ENCODE data around the gene PARVG. TPM values are rescaled to one million over a fixed set of nuclear protein-coding genes. Genes with fewer than 3 reads are reported as not detected.
A peak's percentile ranks its signal among the peaks of the same experiment; 100 is the strongest.

The PARVG gene
- total and polyA plus RNA-seq, 12 donors, result 0.90 to 16.2 (median 2.1) TPM

GRCh38 chr22:44192098-44192815 is 11.5 kb downstream of the PARVG start:
- intact Hi-C loops (cut with DNase I), result no loop called here
- Histone ChIP-seq H3K36me3 (peaks cover 0 to 8% (median 0%) of the 10 kb centered on the region in 9 donors), H3K27me3 (peaks cover 0 to 19% (median 4%) of the 10 kb centered on the region in 7 donors), H3K27ac (no peak overlapping the region), H3K9me3 (no peaks in the 10 kb centered on the region), H3K4me3 (no peak overlapping the region), H3K4me1 (peaks cover 0 to 33% (median 0%) of the 10 kb centered on the region in 9 donors)
- no peak for TF ChIP-seq CTCF (IDR thresholded peaks at IDR 0.05)
- 88 to 92% methylated on average over 8 of the region's 8 CpGs for WGBS, 2 donors
- DNase-seq, result no peak
- ATAC-seq, result peak in 1 of 8 donors; percentile 43

- Histone ChIP-seq H3K36me3 (peaks cover 0 to 11% (median 0%) of the 10 kb centered on the region in 9 donors), H3K27ac (no peak overlapping the region), H3K9me3 (no peaks in the 10 kb centered on the region), H3K27me3 (peaks cover 0 to 21% (median 6%) of the 10 kb centered on the region in 7 donors), H3K4me3 (no peak overlapping the region), H3K4me1 (peaks cover 0 to 33% (median 0%) of the 10 kb centered on the region in 9 donors)
- ATAC-seq (peak in 1 of 8 donors; percentile 27), DNase-seq (no peak)
- intact Hi-C loops (cut with DNase I), result no loop called here
- 69 to 73% methylated on average over 11 of the region's 11 CpGs for WGBS, 2 donors
- no peak for TF ChIP-seq CTCF (IDR thresholded peaks at IDR 0.05)
Observed at GRCh38 chr22:44192816-44193534, 12.2 kb downstream of the PARVG start.

- no peak overlapping the region for H3K4me3 ChIP-seq
- H3K36me3 ChIP-seq, result peaks cover 0 to 16% (median 0%) of the 10 kb centered on the region in 9 donors
- peaks cover 0 to 21% (median 6%) of the 10 kb centered on the region in 7 donors for H3K27me3 ChIP-seq
- intact Hi-C loops (cut with DNase I), result no loop called here
- peaks cover 0 to 33% (median 0%) of the 10 kb centered on the region in 9 donors for H3K4me1 ChIP-seq
- WGBS, 2 donors, result 77 to 85% methylated on average over 4 of the region's 4 CpGs
- H3K27ac ChIP-seq, result no peak overlapping the region
- no peaks in the 10 kb centered on the region for H3K9me3 ChIP-seq
- TF ChIP-seq CTCF (IDR thresholded peaks at IDR 0.05), result no peak
- no peak for DNase-seq
- ATAC-seq, result no peak
Observed at GRCh38 chr22:44193535-44193891, 12.8 kb downstream of the PARVG start.

GRCh38 chr22:44194569-44194968 is 13.8 kb downstream of the PARVG start:
- no peak overlapping the region for H3K27ac ChIP-seq
- no peak overlapping the region for H3K4me3 ChIP-seq
- ATAC-seq (no peak), DNase-seq (no peak)
- intact Hi-C loops (cut with DNase I), result no loop called here
- no peaks in the 10 kb centered on the region for H3K9me3 ChIP-seq
- H3K4me1 ChIP-seq, result peaks cover 0 to 33% (median 0%) of the 10 kb centered on the region in 9 donors
- WGBS, 2 donors, result 93 to 95% methylated on average over 2 of the region's 2 CpGs
- peaks cover 0 to 21% (median 6%) of the 10 kb centered on the region in 7 donors for H3K27me3 ChIP-seq
- peaks cover 0 to 24% (median 0%) of the 10 kb centered on the region in 9 donors for H3K36me3 ChIP-seq
- no peak for TF ChIP-seq CTCF (IDR thresholded peaks at IDR 0.05)

Measured in heart right ventricle (tissue), 16 donors.